HG02870 (cell line): Measurements from ENCODE around the gene TRIP12.
"Not testable (repeated sequence)": the region's sequence is repeated elsewhere in the genome, so short reads cannot be mapped to it uniquely, and the experiment has no call there.

Experiments
- ATAC-seq: cut with Tn5 transposase; IDR thresholded peaks from one replicate; pipeline ENCODE4 v1.9.1; 2021; ENCODE audit warnings: mild to moderate bottlenecking, moderate library complexity; ENCODE audit not compliant: unreplicated experiment

The TRIP12 gene

GRCh38 chr2:229921101-229921891 is 513 bp downstream of the TRIP12 start:
- peak; percentile 5 for ATAC-seq

DNA sequence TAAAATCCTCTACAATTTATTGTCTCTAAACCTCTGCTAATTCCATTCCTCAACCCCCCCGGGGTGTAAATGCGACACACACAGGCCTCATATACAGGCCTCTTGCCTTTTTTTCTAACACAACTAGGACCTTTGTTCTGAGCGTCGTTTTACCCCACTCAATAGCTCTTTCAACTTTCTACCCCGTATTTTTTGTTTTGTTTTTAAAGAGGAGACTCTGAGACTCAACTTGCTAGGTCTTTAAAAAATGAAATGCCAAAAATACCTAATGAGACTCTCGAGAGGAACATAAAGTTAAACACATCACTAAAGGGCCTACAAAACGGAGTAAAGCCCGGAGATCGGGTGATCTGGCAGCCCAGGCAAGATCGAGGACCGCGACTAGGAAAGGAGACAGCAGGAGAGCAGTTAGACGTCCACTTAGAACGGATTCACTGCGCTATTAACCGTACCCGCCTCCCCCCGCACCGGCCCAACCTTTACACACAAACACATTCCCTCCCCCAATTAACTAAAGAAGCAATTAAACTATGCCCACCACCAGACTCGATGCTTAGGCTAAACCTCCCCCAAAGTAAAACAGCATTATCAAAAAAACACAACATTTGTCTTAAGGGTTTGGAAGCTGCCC is 1.7 kb downstream of the TRIP12 start:
- no peak for ATAC-seq

- no peak for ATAC-seq
These were observed 4.0 kb downstream of the TRIP12 start for GRCh38 chr2:229917793-229918192.

DNA sequence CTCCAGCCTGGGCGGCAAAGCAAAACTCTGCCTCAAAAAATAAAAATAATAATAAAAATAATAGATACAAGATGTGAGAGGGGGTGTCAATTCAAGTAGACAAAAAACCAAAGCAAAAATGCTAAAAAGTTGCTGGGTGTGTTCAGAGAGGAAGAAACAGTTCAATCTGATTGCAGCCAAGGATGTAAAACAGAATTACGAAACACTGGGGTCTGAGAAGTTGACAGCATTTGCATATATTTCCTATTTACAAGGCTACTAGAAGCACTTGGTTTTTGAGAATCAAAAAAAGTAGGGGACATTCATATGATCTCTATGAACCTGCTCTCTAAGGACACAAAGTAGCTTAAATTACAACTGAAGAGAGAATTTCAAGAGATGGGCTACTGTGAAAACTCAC is 7.6 kb downstream of the TRIP12 start:
- ATAC-seq, result no peak

DNA sequence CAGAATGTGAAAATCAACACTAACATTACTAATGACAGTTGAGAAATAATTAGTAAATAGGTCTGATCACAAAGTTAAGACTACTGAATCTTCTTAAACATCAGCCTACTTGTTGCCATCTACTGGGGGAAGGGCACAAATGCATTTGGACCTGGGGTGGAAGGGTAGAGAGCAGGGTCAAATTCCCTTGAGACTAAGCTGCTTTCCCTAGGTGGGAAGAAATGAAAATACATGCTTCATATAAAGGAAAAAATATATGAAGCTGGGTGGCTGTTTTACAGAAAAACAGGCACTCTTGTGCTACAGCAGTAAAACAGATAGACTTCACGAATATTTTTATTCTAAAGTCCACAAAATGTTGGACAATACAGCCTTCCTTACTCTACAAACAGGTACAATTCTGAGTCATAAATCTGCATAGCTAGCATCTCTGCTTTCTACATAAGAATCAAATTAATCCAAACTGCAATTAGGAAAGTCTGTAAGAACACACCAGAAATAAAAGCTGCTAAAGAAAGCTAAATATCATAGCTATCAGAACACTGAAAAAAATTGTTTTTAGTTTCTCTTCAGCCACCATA is 10.9 kb downstream of the TRIP12 start:
- ATAC-seq, result peak; percentile 50

DNA sequence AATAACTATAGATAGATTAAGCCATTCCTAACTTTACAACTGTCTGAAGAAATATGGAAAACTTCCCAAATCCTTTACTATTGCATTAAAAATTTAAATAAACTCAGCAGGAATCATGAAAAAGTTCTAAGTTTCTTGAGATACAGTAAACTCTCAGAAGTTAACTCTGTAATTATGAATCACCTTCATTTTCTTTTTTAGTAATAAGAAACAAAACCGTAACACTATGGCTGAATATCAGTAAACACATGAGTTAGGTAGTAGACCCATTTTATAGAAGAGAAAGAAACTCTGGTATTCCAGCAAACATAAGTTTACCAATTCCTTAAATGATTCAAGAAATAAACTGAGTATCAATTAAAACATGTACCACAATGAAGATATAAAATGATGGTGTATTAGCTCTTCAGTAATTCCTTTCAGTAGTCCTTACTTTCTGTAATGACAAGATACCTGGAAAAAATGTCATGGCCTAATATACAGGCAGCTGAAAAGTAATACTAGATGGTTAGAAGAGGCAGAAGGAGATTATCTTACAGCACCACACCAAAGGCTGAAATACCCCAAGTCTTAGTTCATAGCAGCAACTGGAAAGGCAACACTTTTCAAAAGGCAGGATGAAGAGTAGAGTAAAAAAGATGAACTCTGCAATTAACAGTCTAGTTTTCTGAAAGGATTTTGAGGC is 11.5 kb downstream of the TRIP12 start:
- peak; percentile 11 for ATAC-seq

DNA sequence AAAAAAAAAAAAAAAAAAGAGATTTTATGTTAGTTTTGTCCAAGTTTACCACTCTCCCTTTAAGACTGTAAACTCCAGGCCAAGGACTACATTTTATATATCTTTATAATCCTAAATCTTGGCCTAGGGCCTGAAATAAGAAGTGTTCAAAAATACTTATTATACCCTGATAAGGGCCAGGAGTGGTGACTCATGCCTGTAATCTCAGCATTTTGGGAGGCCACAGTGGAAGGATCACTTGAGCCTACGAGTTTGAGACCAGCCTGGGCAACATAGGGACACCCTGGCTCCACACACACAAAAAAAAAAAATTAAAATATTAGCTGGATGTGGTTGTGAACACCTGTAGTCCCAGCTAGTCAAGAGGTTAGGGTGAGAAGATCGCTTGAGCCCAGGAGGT is 12.7 kb downstream of the TRIP12 start:
- ATAC-seq, result no peak

DNA sequence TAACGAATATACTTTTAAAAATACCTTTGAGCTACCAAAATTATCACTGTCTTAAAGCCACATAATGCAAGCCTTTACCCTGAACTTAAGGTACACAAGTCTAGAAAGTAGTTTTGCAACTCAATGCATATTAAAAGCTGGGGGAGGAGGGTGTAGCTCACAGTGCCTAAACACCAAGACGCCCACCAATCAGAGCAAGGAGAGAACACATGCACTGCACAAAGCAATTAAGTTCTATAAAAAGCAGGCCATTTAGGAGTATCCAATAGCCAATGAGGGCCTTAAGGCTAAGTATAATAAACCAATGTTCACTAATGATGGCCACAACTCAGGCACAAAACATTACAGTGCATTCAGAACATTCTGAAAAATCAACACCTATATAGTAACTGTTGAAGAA is 16.2 kb downstream of the TRIP12 start:
- ATAC-seq, result no peak

DNA sequence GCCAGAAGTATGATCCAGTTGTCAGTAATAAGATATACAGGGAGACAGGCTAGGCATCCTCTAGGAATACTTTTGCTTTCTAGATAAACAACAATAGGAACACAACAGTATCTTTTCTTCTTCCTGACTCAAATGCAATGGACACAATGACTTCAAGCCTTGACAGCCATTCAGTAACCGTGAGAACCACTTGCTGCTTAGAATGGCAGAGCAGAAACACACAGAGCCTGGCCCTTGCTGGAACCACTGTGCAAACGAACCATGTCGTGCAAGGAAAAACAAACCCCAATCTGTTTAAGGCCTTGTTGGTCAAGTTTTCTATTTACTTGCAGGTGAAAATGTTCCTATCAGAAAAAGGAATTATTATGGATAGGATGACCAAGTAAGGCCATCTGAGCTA is 18.8 kb downstream of the TRIP12 start:
- ATAC-seq, result no peak

GRCh38 chr2:229901819-229902218 is 20.0 kb downstream of the TRIP12 start:
- no peak for ATAC-seq

DNA sequence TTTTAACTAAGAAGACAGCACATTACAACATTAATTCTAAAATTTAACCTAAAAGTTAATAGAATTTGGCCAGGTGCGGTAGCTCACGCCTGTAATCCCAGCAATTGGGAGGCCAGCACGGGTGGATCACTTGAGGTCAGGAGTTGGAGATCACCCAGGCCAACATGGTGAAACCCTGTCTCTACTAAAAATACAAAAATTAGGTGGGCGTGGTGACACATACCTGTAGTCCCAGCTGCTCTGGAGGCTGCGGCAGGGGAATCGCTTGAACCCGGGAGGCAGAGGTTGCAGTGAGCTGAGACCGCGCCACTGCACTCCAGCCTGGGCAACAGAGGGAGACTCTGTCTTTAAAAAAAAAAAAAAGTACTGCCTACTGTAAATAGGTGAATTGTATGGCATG is 21.3 kb downstream of the TRIP12 start:
- not testable (repeated sequence) for ATAC-seq

DNA sequence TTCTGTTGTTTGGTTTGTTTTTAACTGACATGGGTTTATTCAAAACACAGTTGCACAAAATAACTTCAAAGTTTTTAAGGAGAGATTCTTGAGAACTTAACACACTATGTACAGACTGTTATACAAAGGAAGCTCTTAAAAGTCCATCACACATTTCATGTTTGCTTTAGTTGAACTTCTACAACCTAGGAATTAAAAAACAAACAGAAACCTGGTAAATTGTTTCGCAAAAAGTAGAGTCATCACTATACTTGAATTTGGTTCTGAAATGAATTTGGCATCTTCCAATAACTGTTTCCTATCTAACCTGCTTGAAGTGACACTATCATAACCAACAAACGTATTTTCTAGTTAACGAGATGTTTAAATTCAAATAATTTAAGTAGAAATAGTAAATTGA is 21.8 kb downstream of the TRIP12 start:
- peak; percentile 49 for ATAC-seq

- no peak for ATAC-seq
These were observed 22.2 kb downstream of the TRIP12 start for GRCh38 chr2:229899604-229900003.

GRCh38 chr2:229896857-229897256 is 25.0 kb downstream of the TRIP12 start:
- no peak for ATAC-seq

DNA sequence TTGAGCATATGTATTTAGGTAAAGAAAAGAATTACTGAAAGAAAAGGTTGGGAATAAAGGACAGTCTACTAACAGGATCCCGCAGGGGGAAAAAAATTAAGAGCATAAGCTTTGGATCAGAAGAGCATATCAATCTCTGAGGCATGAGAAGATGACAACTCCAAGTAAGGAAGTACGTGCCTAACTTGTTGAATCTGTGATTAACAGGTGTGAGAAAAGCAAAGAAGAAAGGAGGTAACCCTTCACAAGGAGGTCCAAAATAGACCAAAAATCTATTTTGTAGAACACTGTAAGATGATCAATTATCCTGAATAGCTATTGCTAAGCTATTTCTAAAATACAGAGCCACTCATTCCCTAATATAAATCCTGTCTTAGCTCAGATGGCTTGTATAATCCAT is 32.8 kb downstream of the TRIP12 start:
- no peak for ATAC-seq

DNA sequence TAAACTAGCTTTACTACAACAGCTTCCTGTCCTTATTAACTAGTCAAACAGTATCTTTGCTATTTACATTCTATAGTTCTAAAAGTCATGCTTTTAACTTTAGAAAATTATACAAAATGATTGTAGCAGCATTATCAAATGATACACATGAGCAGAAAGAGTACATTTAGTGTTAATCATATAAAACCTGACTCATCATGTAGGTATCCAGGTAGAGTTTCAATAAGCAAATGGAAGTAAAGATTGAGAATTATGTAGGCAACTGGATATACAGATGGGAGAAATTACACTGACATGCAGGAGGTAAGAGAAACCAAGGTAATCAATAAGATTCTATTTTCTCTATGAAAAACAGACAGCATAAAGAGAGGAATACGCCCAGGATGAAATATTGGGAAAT is 33.8 kb downstream of the TRIP12 start:
- no peak for ATAC-seq

DNA sequence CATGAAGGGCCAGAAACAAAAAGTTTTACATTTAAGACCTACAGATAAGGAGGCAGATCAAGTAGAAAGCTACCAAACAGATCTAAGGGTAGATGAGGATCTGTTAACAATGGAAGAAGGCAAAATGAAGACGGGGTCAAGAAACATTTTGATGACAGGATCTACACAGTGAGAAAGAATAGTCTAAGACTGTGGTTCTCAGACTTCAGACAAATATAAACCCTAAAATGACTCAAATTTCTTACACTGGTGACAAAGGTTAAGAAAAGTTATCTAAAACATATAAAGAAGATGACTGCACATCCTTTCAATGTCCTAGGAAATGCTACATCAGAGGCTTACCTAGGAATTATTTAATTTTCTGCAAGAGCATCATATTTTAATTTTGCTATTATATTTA is 34.4 kb downstream of the TRIP12 start:
- no peak for ATAC-seq

DNA sequence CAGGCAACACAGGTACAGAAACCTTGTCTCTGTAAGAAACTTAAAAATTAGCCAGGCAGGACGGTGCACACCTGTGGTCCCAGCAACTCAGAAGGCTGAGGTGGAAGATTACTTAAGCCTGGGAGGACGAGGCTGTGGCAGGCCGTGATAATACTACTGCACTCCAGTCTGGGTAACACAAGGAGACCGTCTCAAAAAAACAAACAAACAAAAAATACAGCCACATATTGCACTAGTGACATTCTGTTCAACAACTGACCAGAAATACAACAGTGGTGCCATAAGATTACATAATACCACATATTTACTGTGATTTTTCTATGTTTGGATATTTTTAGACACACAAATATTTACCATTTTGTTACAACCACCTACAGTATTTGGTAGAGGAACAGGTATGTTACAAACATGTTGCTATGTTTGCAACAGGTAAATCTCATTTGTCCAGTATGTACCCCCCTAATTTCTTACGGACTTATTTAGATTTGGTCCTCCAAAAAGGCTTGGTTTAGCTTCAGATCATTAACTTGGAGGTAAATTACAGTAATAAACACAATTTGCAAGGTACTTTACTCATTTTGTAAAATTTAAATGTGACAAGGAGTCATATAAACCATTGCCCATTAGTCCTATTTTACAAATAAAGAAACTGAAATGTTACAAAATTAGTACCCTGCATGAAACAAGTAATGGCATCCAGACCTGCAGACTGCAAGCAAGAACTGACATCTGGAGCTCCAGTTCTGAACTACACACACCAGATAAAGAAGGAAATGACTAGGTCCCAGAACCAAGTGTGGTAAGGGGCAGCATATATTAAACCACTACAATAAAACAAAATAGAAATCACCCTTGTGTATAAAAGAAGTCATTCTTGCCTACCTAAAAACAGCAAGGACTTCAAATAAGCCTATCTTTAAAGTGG is 36.8 kb downstream of the TRIP12 start:
- peak; percentile 88 for ATAC-seq

DNA sequence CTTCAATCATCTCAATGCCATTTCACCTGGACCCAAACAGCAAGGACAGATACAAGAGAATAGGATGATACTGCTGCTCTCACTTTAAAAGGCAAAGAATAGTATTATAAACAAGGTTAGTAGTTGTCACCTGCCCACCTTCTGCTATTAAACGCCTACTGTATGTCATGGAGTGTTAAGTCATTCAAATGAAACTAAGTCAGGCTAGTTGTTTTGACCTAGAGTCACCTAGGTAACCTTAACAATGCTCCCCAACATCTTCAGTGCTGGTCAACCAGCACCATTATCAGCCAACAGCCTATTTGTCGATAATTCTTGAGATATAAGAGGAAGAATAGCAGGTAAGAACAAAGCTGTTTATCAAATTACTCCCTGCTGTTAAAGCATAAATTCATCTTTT is 39.2 kb downstream of the TRIP12 start:
- ATAC-seq, result no peak

DNA sequence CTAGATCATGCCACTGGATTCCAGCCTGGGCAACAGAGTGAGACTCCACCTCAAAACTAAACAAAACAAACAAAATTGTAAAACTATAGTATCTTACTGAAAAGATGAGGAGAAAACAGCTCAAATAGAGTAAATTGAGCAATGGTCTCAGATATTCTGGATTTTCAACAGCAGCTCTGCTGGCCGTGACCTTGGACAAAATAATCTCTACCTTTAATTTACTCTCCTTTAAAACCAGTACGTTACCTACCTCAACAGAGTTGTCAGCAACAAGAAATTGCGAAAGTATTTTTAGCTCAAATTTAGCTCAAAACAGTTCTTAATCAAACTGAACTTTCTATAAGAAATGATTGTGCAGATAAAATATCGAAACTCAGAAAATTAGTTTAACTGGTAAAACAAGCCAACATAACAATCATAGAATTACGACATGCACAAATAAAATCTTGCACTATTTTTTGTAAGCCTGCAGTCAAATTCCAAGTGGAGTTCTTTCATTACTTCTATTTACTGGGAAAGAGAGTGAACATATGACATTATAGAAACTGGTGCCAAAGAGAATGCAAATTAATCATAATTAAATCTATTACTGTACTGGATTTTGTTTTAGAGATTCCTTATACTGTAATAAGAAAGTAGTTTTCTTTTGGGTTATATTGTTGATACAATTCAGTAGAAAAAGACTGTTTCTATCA is 40.8 kb downstream of the TRIP12 start:
- no peak for ATAC-seq
